Muscle layer of colon (tissue), 2 donors: ENCODE data around the gene CTXN1.
"Not testable (repeated sequence)": the region's sequence is repeated elsewhere in the genome, so short reads cannot be mapped to it uniquely, and the experiment has no call there.

Experiments
- H3K27ac ChIP-seq: one replicate; pipeline ENCODE4 v1.7.0; 2013; ENCODE audit warnings: low read depth, mild to moderate bottlenecking, low read length, moderate library complexity
- H3K27me3 ChIP-seq, 2 donors: one replicate each; pipeline ENCODE4 v1.7.0; 2013; ENCODE audit warnings: low read length in 2 of 2, mild to moderate bottlenecking in 2 of 2; ENCODE audit not compliant: insufficient read depth in 2 of 2, control insufficient read depth in 1 of 2
- H3K36me3 ChIP-seq: one replicate; pipeline ENCODE4 v1.7.0; 2013; ENCODE audit warnings: mild to moderate bottlenecking, low read length; ENCODE audit not compliant: insufficient read depth
- H3K4me1 ChIP-seq: one replicate; pipeline ENCODE4 v1.7.0; 2013; ENCODE audit warnings: mild to moderate bottlenecking, low read length; ENCODE audit not compliant: insufficient read depth
- H3K4me3 ChIP-seq, 2 donors: one replicate each; pipeline ENCODE4 v1.7.0; 2013; ENCODE audit warnings: low read length in 2 of 2, low read depth in 1 of 2, mild to moderate bottlenecking in 1 of 2, moderate library complexity in 1 of 2
- H3K9ac ChIP-seq: one replicate; pipeline ENCODE4 v1.7.0; 2013; ENCODE audit warnings: low read length
- H3K9me3 ChIP-seq: one replicate; pipeline ENCODE4 v1.7.0; 2013; ENCODE audit warnings: mild to moderate bottlenecking, low read length
- donor health status: abdominal sarcoma.
- donor health status: Adenocarcinoma of cecum.

The CTXN1 gene

GRCh38 chr19:7923295-7924191, 2.4 kb downstream of the CTXN1 start:
- no peaks in the 10 kb centered on the region for H3K9me3 ChIP-seq
- peaks cover 2 to 13% of the 10 kb centered on the region in 2 donors for H3K27me3 ChIP-seq
- H3K4me1 ChIP-seq = peaks cover 57% of the 10 kb centered on the region
- H3K36me3 ChIP-seq = peaks cover 16% of the 10 kb centered on the region
- no peak overlapping the region for H3K9ac ChIP-seq
- peak overlapping the region in 1 of 2 donors; percentile 49 for H3K4me3 ChIP-seq
- peak overlapping the region; percentile 89 for H3K27ac ChIP-seq

GRCh38 chr19:7922836-7923195, 3.1 kb downstream of the CTXN1 start:
- Histone ChIP-seq H3K9ac (no peak overlapping the region), H3K9me3 (no peaks in the 10 kb centered on the region), H3K4me3 (no peak overlapping the region), H3K36me3 (peaks cover 16% of the 10 kb centered on the region), H3K27me3 (peaks cover 6 to 20% of the 10 kb centered on the region in 2 donors), H3K4me1 (peaks cover 50% of the 10 kb centered on the region), H3K27ac (peak overlapping the region; percentile 89)

GRCh38 chr19:7921967-7922835, 3.7 kb downstream of the CTXN1 start:
- Histone ChIP-seq H3K4me1 (peaks cover 44% of the 10 kb centered on the region), H3K4me3 (peak overlapping the region; percentile 29 to 65), H3K36me3 (peaks cover 16% of the 10 kb centered on the region), H3K27me3 (peaks cover 6 to 26% of the 10 kb centered on the region in 2 donors), H3K27ac (peak overlapping the region; percentile 89), H3K9ac (peak overlapping the region; percentile 70), H3K9me3 (no peaks in the 10 kb centered on the region)

- Histone ChIP-seq H3K4me1 (peaks cover 36% of the 10 kb centered on the region), H3K4me3 (peak overlapping the region; percentile 29 to 65), H3K9ac (peak overlapping the region; percentile 70), H3K36me3 (peaks cover 16% of the 10 kb centered on the region), H3K27ac (peak overlapping the region; percentile 85), H3K27me3 (peaks cover 6 to 33% of the 10 kb centered on the region in 2 donors), H3K9me3 (no peaks in the 10 kb centered on the region)
Observed at GRCh38 chr19:7921302-7921966, 4.5 kb downstream of the CTXN1 start.

- H3K9me3 ChIP-seq = no peaks in the 10 kb centered on the region
- H3K27me3 ChIP-seq = peaks cover 10 to 41% of the 10 kb centered on the region in 2 donors
- peaks cover 16% of the 10 kb centered on the region for H3K36me3 ChIP-seq
- peaks cover 37% of the 10 kb centered on the region for H3K4me1 ChIP-seq
- peak overlapping the region; percentile 44 to 77 for H3K4me3 ChIP-seq
- peak overlapping the region; percentile 85 for H3K27ac ChIP-seq
- peak overlapping the region; percentile 70 for H3K9ac ChIP-seq
Observed at GRCh38 chr19:7920519-7921301, 5.2 kb downstream of the CTXN1 start.

GRCh38 chr19:7919610-7920518, 6.1 kb downstream of the CTXN1 start, which contains the start of gene SNAPC2:
Gene SNAPC2, plus strand, starts transcription at chr19:7920338. Its CDS starts 29 bp downstream, at chr19:7920367.
- Histone ChIP-seq H3K9ac (peak within 1 kb of the TSS; percentile 70), H3K36me3 (peaks cover 16% of the 10 kb centered on the region), H3K9me3 (no peaks in the 10 kb centered on the region), H3K4me3 (peak within 1 kb of the TSS; percentile 44 to 77), H3K27me3 (peaks cover 18 to 49% of the 10 kb centered on the region in 2 donors), H3K27ac (peak within 1 kb of the TSS; percentile 85), H3K4me1 (peaks cover 38% of the 10 kb centered on the region)

GRCh38 chr19:7918615-7919421, 7.1 kb downstream of the CTXN1 start:
- peaks cover 38% of the 10 kb centered on the region for H3K4me1 ChIP-seq
- H3K27me3 ChIP-seq = peaks cover 18 to 60% of the 10 kb centered on the region in 2 donors
- peaks cover 16% of the 10 kb centered on the region for H3K36me3 ChIP-seq
- no peak overlapping the region for H3K9ac ChIP-seq
- H3K9me3 ChIP-seq = no peaks in the 10 kb centered on the region
- no peak overlapping the region for H3K27ac ChIP-seq
- H3K4me3 ChIP-seq = no peak overlapping the region

GRCh38 chr19:7918062-7918614, 7.8 kb downstream of the CTXN1 start:
- H3K27me3 ChIP-seq = peaks cover 18 to 62% of the 10 kb centered on the region in 2 donors
- peaks cover 32% of the 10 kb centered on the region for H3K4me1 ChIP-seq
- not testable (repeated sequence) for H3K9ac ChIP-seq, H3K4me3 ChIP-seq, H3K27ac ChIP-seq, H3K9me3 ChIP-seq
- H3K36me3 ChIP-seq = peaks cover 16% of the 10 kb centered on the region
